Muscle of leg (tissue), 11 donors: ENCODE measurements around the gene IGSF8. TPM values are rescaled to one million over a fixed set of nuclear protein-coding genes. Genes with fewer than 3 reads are reported as not detected.
A peak's percentile ranks its signal among the peaks of the same experiment; 100 is the strongest.

Experiments
- DNase-seq: peaks from one replicate; pipeline ENCODE4 v3.0.0; 2013
- H3K27ac ChIP-seq: one replicate; pipeline ENCODE4 v1.5.1; 2013; ENCODE audit warnings: mild to moderate bottlenecking, low read length, control low read depth
- H3K27me3 ChIP-seq: one replicate; pipeline ENCODE4 v1.6.1; 2013; ENCODE audit warnings: low read length; ENCODE audit not compliant: control insufficient read depth, insufficient read depth
- H3K36me3 ChIP-seq: one replicate; pipeline ENCODE4 v1.6.1; 2013; ENCODE audit warnings: low read length; ENCODE audit not compliant: control insufficient read depth, insufficient read depth
- H3K4me1 ChIP-seq: one replicate; pipeline ENCODE4 v1.6.1; 2013; ENCODE audit warnings: low read length; ENCODE audit not compliant: control insufficient read depth, insufficient read depth
- H3K4me3 ChIP-seq: one replicate; pipeline ENCODE4 v1.5.1; 2013; ENCODE audit warnings: low read length, control low read depth
- H3K9me3 ChIP-seq: replicated peaks from 2 replicates; pipeline ENCODE4 v1.6.1; 2013; ENCODE audit warnings: low read depth, low read length; ENCODE audit not compliant: control insufficient read depth
- whole genome bisulfite sequencing: methylation state at CpG from one replicate; pipeline ENCODE4 v1.1.5; 2013; ENCODE audit warnings: missing lambda C conversion rate; ENCODE audit not compliant: insufficient coverage; 5-methylcytosine and 5-hydroxymethylcytosine counted together
- polyA plus RNA-seq, 8 donors: library from polyadenylated mRNA; unstranded; fragments of 120-200 nt; gene quantifications; one replicate each; pipeline versions ENCODE4 v1.2.1 to v1.2.3, GENCODE V29; 2013; ENCODE audit warnings: inconsistent platforms in 1 of 8, low replicate concordance in 1 of 8; ENCODE audit not compliant: insufficient read length in 8 of 8, insufficient read depth in 1 of 8
- total RNA-seq: library from RNA; stranded (reverse); fragments of 120-200 nt; gene quantifications from one replicate; pipeline ENCODE4 v1.2.4, GENCODE V29; 2013

IGSF8 gene
- total and polyA plus RNA-seq, 9 donors: 15.4 to 26.2 (median 21.1) TPM

- WGBS: 51% methylated on average over 5 of the region's 5 CpGs
- Histone ChIP-seq H3K4me1 (peaks cover 59% of the 10 kb centered on the region), H3K36me3 (peaks cover 14% of the 10 kb centered on the region), H3K27me3 (no peaks in the 10 kb centered on the region), H3K27ac (no peak overlapping the region), H3K4me3 (peak overlapping the region; percentile 74), H3K9me3 (no peaks in the 10 kb centered on the region)
- no peak for DNase-seq
Observed at GRCh38 chr1:160097151-160097910, 1.1 kb downstream of the IGSF8 start.

- Histone ChIP-seq H3K9me3 (no peaks in the 10 kb centered on the region), H3K4me3 (no peak overlapping the region), H3K4me1 (peaks cover 50% of the 10 kb centered on the region), H3K36me3 (peaks cover 23% of the 10 kb centered on the region), H3K27me3 (no peaks in the 10 kb centered on the region), H3K27ac (no peak overlapping the region)
- WGBS: 68% methylated on average over 3 of the region's 4 CpGs
- no peak for DNase-seq
Observed at GRCh38 chr1:160096274-160097116, 1.9 kb downstream of the IGSF8 start.

GRCh38 chr1:160095382-160096105 lies 2.9 kb downstream of the IGSF8 start:
- H3K4me1 ChIP-seq: peaks cover 43% of the 10 kb centered on the region
- H3K4me3 ChIP-seq: no peak overlapping the region
- no peaks in the 10 kb centered on the region for H3K27me3 ChIP-seq
- no peak for DNase-seq
- 94% methylated on average over 4 of the region's 4 CpGs for WGBS
- no peaks in the 10 kb centered on the region for H3K9me3 ChIP-seq
- H3K27ac ChIP-seq: no peak overlapping the region
- H3K36me3 ChIP-seq: peaks cover 28% of the 10 kb centered on the region

- H3K4me3 ChIP-seq: no peak overlapping the region
- no peak for DNase-seq
- H3K9me3 ChIP-seq: no peaks in the 10 kb centered on the region
- WGBS: 93% methylated on average over 13 of the region's 14 CpGs
- no peaks in the 10 kb centered on the region for H3K27me3 ChIP-seq
- H3K36me3 ChIP-seq: peaks cover 32% of the 10 kb centered on the region
- peaks cover 42% of the 10 kb centered on the region for H3K4me1 ChIP-seq
- no peak overlapping the region for H3K27ac ChIP-seq
Observed at GRCh38 chr1:160094806-160095205, 3.6 kb downstream of the IGSF8 start.

- H3K27me3 ChIP-seq: no peaks in the 10 kb centered on the region
- H3K27ac ChIP-seq: no peak overlapping the region
- H3K4me3 ChIP-seq: no peak overlapping the region
- no peaks in the 10 kb centered on the region for H3K9me3 ChIP-seq
- no CpG with 5 or more reads among the region's 4 CpGs for WGBS
- H3K4me1 ChIP-seq: peaks cover 38% of the 10 kb centered on the region
- no peak for DNase-seq
- peaks cover 32% of the 10 kb centered on the region for H3K36me3 ChIP-seq
Observed at GRCh38 chr1:160094291-160094625, 4.2 kb downstream of the IGSF8 start.

- no peak for DNase-seq
- Histone ChIP-seq H3K27ac (no peak overlapping the region), H3K27me3 (no peaks in the 10 kb centered on the region), H3K4me3 (no peak overlapping the region), H3K36me3 (peaks cover 37% of the 10 kb centered on the region), H3K9me3 (no peaks in the 10 kb centered on the region), H3K4me1 (peaks cover 35% of the 10 kb centered on the region)
- WGBS: 65% methylated on average over 18 of the region's 21 CpGs
Observed at GRCh38 chr1:160093624-160094290, 4.7 kb downstream of the IGSF8 start.

- peaks cover 33% of the 10 kb centered on the region for H3K4me1 ChIP-seq
- DNase-seq: no peak
- no peak overlapping the region for H3K4me3 ChIP-seq
- H3K36me3 ChIP-seq: peaks cover 38% of the 10 kb centered on the region
- no peaks in the 10 kb centered on the region for H3K27me3 ChIP-seq
- WGBS: 100% methylated on average over 4 of the region's 9 CpGs
- H3K27ac ChIP-seq: no peak overlapping the region
- H3K9me3 ChIP-seq: no peaks in the 10 kb centered on the region
Observed at GRCh38 chr1:160093069-160093395, 5.4 kb downstream of the IGSF8 start.

- no peaks in the 10 kb centered on the region for H3K27me3 ChIP-seq
- H3K9me3 ChIP-seq: no peaks in the 10 kb centered on the region
- whole genome bisulfite sequencing: 89% methylated on average over 26 of the region's 32 CpGs
- H3K4me1 ChIP-seq: peaks cover 28% of the 10 kb centered on the region
- H3K36me3 ChIP-seq: peaks cover 41% of the 10 kb centered on the region
- no peak overlapping the region for H3K4me3 ChIP-seq
- no peak overlapping the region for H3K27ac ChIP-seq
- no peak for DNase-seq
Observed at GRCh38 chr1:160092366-160093068, 5.9 kb downstream of the IGSF8 start.

GRCh38 chr1:160091666-160092223 lies 6.7 kb downstream of the IGSF8 start:
- DNase-seq: no peak
- peaks cover 20% of the 10 kb centered on the region for H3K4me1 ChIP-seq
- H3K4me3 ChIP-seq: no peak overlapping the region
- H3K27me3 ChIP-seq: no peaks in the 10 kb centered on the region
- peaks cover 41% of the 10 kb centered on the region for H3K36me3 ChIP-seq
- no peak overlapping the region for H3K27ac ChIP-seq
- H3K9me3 ChIP-seq: no peaks in the 10 kb centered on the region
- 60% methylated on average over 1 of the region's 5 CpGs for WGBS
